ENCODE measurements around the gene CCL19. TPM values are rescaled to one million over a fixed set of nuclear protein-coding genes. Genes with fewer than 3 reads are reported as not detected.
"Not testable (repeated sequence)": the region's sequence is repeated elsewhere in the genome, so short reads cannot be mapped to it uniquely, and the experiment has no call there.

The CCL19 gene
- total RNA-seq, 4 donors from 2014 or later, result 2.2 to 8.5 TPM; not detected in 2

DNA sequence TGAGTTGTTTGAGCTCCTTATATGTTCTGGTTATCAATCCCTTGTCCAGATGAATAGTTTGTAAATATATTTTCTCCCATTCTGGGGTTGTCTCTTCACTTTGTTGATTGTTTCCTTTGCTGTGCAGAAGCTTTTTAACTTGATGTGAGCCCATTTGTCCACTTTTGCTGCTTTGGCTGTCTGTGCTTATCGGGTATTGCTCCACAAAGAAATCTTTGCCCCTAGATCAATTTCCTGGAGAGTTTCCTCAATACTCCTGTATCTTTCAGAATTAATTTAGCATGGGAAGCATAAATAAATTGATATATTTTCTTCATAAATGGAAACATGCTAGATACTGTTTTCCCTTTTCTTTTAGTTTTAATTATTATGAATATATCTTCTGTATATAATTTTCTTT, 41.4 kb upstream of the CCL19 start:
- Histone ChIP-seq H3K4me3 (replicated peaks in 1 of 3) (no peak overlapping the region), H3K27me3 (no peaks in the 10 kb centered on the region), H3K27ac (no peak overlapping the region), H3K36me3 (no peaks in the 10 kb centered on the region), H3K9me3 (no peaks in the 10 kb centered on the region), H3K4me1 (no peaks in the 10 kb centered on the region)
- no peak for DNase-seq
- TF ChIP-seq POLR2A (IDR thresholded peaks at IDR 0.05), result no peak
- TF ChIP-seq CTCF (IDR thresholded peaks at IDR 0.05), result no peak
- intact Hi-C loops (cut with DNase I), result no loop called here
- 92 to 98% methylated on average over 1 of the region's 1 CpG for WGBS, 2 donors

GRCh38 chr9:34723141-34723540, 32.1 kb upstream of the CCL19 start:
- WGBS, 2 donors, result 89 to 96% methylated on average over 11 of the region's 11 CpGs

DNA sequence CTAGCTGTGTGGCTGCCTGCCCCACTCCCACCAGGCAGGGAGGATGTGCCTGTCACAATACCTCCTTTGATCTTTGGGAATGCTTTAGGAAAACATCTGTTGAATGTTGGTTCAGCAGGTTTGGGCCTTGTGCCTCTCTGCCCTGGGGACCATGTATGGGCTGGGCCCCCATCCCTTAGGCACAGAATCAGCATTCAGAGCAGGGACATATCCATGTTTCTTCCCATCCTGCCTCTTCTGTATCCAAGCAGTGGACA, 28.6 kb upstream of the CCL19 start:
- DNase-seq, result peak in 1 of 2 donors; percentile 5
- H3K36me3 ChIP-seq; H3K27ac ChIP-seq; H3K4me3 ChIP-seq (replicated peaks in 1 of 3); intact Hi-C loops (cut with DNase I); H3K9me3 ChIP-seq; H3K27me3 ChIP-seq: not testable (repeated sequence)
- peaks cover 10% of the 10 kb centered on the region in 2 donors for H3K4me1 ChIP-seq

More at GRCh38 chr9:34723141-34723540, 32.1 kb upstream of the CCL19 start:
- no peaks in the 10 kb centered on the region for H3K27me3 ChIP-seq
- intact Hi-C loops (cut with DNase I), result no loop called here
- peaks cover 1 to 3% of the 10 kb centered on the region in 2 donors for H3K4me1 ChIP-seq
- TF ChIP-seq CTCF (IDR thresholded peaks at IDR 0.05), result no peak
- TF ChIP-seq POLR2A (IDR thresholded peaks at IDR 0.05), result no peak
- H3K9me3 ChIP-seq, result no peaks in the 10 kb centered on the region
- H3K4me3 ChIP-seq (replicated peaks in 1 of 3), result no peak overlapping the region
- no peaks in the 10 kb centered on the region for H3K36me3 ChIP-seq
- DNase-seq, result no peak
- no peak overlapping the region for H3K27ac ChIP-seq

DNA sequence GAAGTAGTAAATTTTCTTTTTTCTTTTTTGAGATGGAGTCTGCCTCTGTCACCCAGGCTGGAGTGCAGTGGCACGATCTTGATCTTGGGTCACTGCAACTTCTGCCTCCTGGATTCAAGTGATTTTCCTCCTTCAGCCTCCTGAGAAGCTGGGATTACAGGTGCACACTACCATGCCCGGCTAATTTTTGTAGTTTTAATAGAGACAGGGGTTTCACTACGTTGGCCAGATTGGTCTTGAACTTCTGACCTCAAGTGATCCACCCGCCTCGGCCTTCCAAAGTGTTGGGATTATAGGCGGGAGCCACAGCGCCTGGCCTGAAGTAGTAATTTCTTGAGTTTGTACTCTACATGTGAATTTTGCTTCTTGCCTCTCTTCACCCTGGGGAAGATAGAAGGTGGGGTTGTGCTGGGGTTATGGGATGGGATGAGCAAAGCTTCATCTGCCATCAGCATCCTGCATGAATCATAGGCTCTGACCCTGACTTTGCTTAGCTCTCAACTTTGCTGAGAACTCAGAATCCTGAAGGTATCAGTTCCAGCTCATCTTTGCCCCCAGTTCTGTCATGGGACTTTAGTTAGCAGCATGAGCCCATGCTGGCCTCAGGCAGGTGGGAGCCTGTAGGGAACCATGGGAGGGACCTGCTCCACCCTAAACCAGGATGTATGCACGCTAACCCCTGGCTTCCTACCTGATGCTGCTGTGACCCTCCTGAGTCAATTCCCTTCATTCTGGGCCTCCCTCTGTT, 28.1 kb upstream of the CCL19 start:
- peak overlapping the region in 1 of 3 donors; percentile 28 for H3K27ac ChIP-seq
- H3K27me3 ChIP-seq, result no peaks in the 10 kb centered on the region
- no peak for TF ChIP-seq POLR2A (IDR thresholded peaks at IDR 0.05)
- TF ChIP-seq CTCF (IDR thresholded peaks at IDR 0.05), result no peak
- intact Hi-C loops (cut with DNase I), result no loop called here
- no peaks in the 10 kb centered on the region for H3K9me3 ChIP-seq
- H3K4me1 ChIP-seq, result peaks cover 13 to 14% of the 10 kb centered on the region in 2 donors
- H3K36me3 ChIP-seq, result no peaks in the 10 kb centered on the region
- DNase-seq, result peak; percentile 14 to 29
- H3K4me3 ChIP-seq (replicated peaks in 1 of 3), result no peak overlapping the region
- 80 to 85% methylated on average over 8 of the region's 8 CpGs for WGBS, 2 donors

GRCh38 chr9:34717996-34718614, 27.0 kb upstream of the CCL19 start:
- peaks cover 13 to 19% of the 10 kb centered on the region in 2 donors for H3K4me1 ChIP-seq
- WGBS, 2 donors, result 69 to 75% methylated on average over 3 of the region's 3 CpGs
- no peak overlapping the region for H3K4me3 ChIP-seq (replicated peaks in 1 of 3)
- H3K9me3 ChIP-seq, result no peaks in the 10 kb centered on the region
- no peaks in the 10 kb centered on the region for H3K36me3 ChIP-seq
- DNase-seq, result no peak
- H3K27me3 ChIP-seq, result no peaks in the 10 kb centered on the region
- TF ChIP-seq POLR2A (IDR thresholded peaks at IDR 0.05) (no peak), CTCF (IDR thresholded peaks at IDR 0.05) (no peak)
- no peak overlapping the region for H3K27ac ChIP-seq
- intact Hi-C loops (cut with DNase I), result no loop called here

Data from thyroid gland (tissue), 4 donors.